ENCODE results near the gene ZBTB40. TPM values are rescaled to one million over a fixed set of nuclear protein-coding genes. Genes with fewer than 3 reads are reported as not detected.

ZBTB40 gene
- total and polyA plus RNA-seq, 10 of the 15 experiments (the other 5 are each of a cell fraction or from before 2014, with no cell fraction given) = 1.9 to 14.4 (median 9.0) TPM

DNA sequence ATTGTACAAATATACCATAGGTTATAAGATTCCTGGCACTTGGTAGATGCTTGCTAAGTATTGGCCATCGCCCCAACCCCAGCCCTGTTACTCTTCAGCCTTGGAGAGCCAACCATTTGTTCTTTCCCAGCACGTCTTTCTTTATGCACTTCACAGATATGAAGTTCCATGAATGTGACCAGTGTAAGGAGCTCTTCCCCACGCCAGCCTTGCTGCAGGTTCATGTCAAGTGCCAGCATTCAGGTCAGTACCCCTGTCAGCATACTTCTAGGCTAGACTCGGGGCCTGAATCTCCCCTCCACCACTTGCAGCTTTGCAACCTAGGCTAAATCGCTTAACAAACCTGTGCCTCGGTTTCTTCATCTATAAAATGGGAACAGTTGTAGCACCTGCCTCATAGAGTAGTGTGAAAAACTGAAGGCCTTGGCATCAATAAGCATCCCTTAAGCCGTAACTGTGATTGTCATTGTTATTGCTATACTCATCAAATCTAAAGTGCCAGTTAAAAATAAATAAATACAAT lies 70.6 kb downstream of the ZBTB40 start (continued):
- TF ChIP-seq, protein P1, sequence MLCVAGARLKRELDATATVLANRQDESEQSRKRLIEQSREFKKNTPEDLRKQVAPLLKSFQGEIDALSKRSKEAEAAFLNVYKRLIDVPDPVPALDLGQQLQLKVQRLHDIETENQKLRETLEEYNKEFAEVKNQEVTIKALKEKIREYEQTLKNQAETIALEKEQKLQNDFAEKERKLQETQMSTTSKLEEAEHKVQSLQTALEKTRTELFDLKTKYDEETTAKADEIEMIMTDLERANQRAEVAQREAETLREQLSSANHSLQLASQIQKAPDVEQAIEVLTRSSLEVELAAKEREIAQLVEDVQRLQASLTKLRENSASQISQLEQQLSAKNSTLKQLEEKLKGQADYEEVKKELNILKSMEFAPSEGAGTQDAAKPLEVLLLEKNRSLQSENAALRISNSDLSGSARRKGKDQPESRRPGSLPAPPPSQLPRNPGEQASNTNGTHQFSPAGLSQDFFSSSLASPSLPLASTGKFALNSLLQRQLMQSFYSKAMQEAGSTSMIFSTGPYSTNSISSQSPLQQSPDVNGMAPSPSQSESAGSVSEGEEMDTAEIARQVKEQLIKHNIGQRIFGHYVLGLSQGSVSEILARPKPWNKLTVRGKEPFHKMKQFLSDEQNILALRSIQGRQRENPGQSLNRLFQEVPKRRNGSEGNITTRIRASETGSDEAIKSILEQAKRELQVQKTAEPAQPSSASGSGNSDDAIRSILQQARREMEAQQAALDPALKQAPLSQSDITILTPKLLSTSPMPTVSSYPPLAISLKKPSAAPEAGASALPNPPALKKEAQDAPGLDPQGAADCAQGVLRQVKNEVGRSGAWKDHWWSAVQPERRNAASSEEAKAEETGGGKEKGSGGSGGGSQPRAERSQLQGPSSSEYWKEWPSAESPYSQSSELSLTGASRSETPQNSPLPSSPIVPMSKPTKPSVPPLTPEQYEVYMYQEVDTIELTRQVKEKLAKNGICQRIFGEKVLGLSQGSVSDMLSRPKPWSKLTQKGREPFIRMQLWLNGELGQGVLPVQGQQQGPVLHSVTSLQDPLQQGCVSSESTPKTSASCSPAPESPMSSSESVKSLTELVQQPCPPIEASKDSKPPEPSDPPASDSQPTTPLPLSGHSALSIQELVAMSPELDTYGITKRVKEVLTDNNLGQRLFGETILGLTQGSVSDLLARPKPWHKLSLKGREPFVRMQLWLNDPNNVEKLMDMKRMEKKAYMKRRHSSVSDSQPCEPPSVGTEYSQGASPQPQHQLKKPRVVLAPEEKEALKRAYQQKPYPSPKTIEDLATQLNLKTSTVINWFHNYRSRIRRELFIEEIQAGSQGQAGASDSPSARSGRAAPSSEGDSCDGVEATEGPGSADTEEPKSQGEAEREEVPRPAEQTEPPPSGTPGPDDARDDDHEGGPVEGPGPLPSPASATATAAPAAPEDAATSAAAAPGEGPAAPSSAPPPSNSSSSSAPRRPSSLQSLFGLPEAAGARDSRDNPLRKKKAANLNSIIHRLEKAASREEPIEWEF (IDR thresholded peaks at IDR 0.05; ENCODE audit: insufficient replicate concordance, low read depth, low read length) = no peak
- no peak for TF ChIP-seq MEF2B (IDR thresholded peaks at IDR 0.05; ENCODE audit: partially characterized antibody, poor library complexity, severe bottlenecking)
- TF ChIP-seq, protein P2, sequence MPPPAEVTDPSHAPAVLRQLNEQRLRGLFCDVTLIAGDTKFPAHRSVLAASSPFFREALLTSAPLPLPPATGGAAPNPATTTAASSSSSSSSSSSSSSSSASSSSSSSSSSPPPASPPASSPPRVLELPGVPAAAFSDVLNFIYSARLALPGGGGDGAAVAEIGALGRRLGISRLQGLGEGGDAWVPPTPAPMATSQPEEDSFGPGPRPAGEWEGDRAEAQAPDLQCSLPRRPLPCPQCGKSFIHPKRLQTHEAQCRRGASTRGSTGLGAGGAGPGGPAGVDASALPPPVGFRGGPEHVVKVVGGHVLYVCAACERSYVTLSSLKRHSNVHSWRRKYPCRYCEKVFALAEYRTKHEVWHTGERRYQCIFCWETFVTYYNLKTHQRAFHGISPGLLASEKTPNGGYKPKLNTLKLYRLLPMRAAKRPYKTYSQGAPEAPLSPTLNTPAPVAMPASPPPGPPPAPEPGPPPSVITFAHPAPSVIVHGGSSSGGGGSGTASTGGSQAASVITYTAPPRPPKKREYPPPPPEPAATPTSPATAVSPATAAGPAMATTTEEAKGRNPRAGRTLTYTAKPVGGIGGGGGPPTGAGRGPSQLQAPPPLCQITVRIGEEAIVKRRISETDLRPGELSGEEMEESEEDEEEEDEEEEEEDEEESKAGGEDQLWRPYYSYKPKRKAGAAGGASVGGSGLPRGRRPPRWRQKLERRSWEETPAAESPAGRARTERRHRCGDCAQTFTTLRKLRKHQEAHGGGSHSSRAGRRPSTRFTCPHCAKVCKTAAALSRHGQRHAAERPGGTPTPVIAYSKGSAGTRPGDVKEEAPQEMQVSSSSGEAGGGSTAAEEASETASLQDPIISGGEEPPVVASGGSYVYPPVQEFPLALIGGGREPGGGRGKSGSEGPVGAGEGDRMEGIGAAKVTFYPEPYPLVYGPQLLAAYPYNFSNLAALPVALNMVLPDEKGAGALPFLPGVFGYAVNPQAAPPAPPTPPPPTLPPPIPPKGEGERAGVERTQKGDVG (CRISPR knock-in tag; IDR thresholded peaks at IDR 0.05) = no peak

All from GM12878 (cell line).